ENCODE data around the gene VANGL1.

The VANGL1 gene

GRCh38 chr1:115706587-115707425 lies 65.0 kb downstream of the VANGL1 start:
- DNase-seq: no peak

- DNase-seq: no peak
These were observed 69.3 kb downstream of the VANGL1 start for GRCh38 chr1:115710859-115711624.

GRCh38 chr1:115712911-115713609 lies 71.3 kb downstream of the VANGL1 start:
- no peak for DNase-seq

GRCh38 chr1:115713906-115714305 lies 72.1 kb downstream of the VANGL1 start:
- DNase-seq: no peak

GRCh38 chr1:115714572-115715141 lies 72.9 kb downstream of the VANGL1 start:
- no peak for DNase-seq

GRCh38 chr1:115717541-115717940 lies 75.8 kb downstream of the VANGL1 start:
- no peak for DNase-seq

GRCh38 chr1:115718011-115718754 lies 76.4 kb downstream of the VANGL1 start:
- DNase-seq: no peak

GRCh38 chr1:115719285-115719684 lies 77.5 kb downstream of the VANGL1 start:
- DNase-seq: no peak

GRCh38 chr1:115722221-115722620 lies 80.5 kb downstream of the VANGL1 start:
- DNase-seq: no peak

GRCh38 chr1:115723756-115724155 lies 82.0 kb downstream of the VANGL1 start:
- no peak for DNase-seq

GRCh38 chr1:115725600-115725999 lies 83.8 kb downstream of the VANGL1 start:
- no peak for DNase-seq

GRCh38 chr1:115726161-115726560 lies 84.4 kb downstream of the VANGL1 start:
- DNase-seq: no peak

- DNase-seq: no peak
These were observed 84.8 kb downstream of the VANGL1 start for GRCh38 chr1:115726570-115726969.

GRCh38 chr1:115727706-115728249 lies 86.0 kb downstream of the VANGL1 start:
- no peak for DNase-seq

- no peak for DNase-seq
These were observed 86.6 kb downstream of the VANGL1 start for GRCh38 chr1:115728341-115728740.

GRCh38 chr1:115729756-115730155 lies 88.0 kb downstream of the VANGL1 start:
- DNase-seq: no peak

GRCh38 chr1:115732316-115732715 lies 90.5 kb downstream of the VANGL1 start:
- no peak for DNase-seq

GRCh38 chr1:115740811-115741210 lies 99.0 kb downstream of the VANGL1 start:
- no peak for DNase-seq

GRCh38 chr1:115744646-115745275 lies 103.0 kb downstream of the VANGL1 start:
- no peak for DNase-seq

GRCh38 chr1:115746021-115746690 lies 104.4 kb downstream of the VANGL1 start:
- no peak for DNase-seq
